K562 (cell line): ENCODE results near the gene GUK1. TPM values are rescaled to one million over a fixed set of nuclear protein-coding genes. Genes with fewer than 3 reads are reported as not detected.

Source experiments
- ARID4B ChIP-seq: sonication (generic); formaldehyde crosslinking; IDR thresholded peaks from 2 replicates; pipeline ENCODE4 v1.8.0; 2022; ENCODE audit warnings: mild to moderate bottlenecking, missing genetic modification reagents
- BCLAF1 ChIP-seq, 2 experiments: fragments of 450-650 bp in 1 of 2; IDR thresholded peaks; 2 replicates each; pipeline ENCODE4 v1.6.1; 2011 to 2017; ENCODE audit warnings: low read depth in 2 of 2, antibody characterized with exemption in 1 of 2, borderline replicate concordance in 1 of 2, low read length in 1 of 2, mild to moderate bottlenecking in 1 of 2, mixed read lengths in 1 of 2; ENCODE audit not compliant: control insufficient read depth in 1 of 2
- CREM ChIP-seq: IDR thresholded peaks from 2 replicates; pipeline ENCODE4 v1.6.1; 2014; ENCODE audit warnings: antibody characterized with exemption, low read depth
- RAD21 ChIP-seq, 2 experiments: fragments of 250-450 bp in 1 of 2; fragments of 450-650 bp in 1 of 2; sonication (Bioruptor Pico) in 1 of 2; formaldehyde crosslinking in 1 of 2; IDR thresholded peaks in 1 of 2; conservative IDR thresholded peaks in 1 of 2; 2 replicates each; pipeline versions ENCODE4 v1.4.0 to v1.8.0; 2020 to 2022; ENCODE audit warnings: mild to moderate bottlenecking in 2 of 2, moderate library complexity in 1 of 2
- ZFP91 ChIP-seq: sonication (generic); formaldehyde crosslinking; IDR thresholded peaks from 2 replicates; pipeline ENCODE4 v1.8.0; 2022; ENCODE audit warnings: mild to moderate bottlenecking, missing genetic modification reagents
- ZNF407 ChIP-seq: fragments of 450-650 bp; IDR thresholded peaks from 2 replicates; pipeline ENCODE4 v1.6.1; 2016; ENCODE audit warnings: low read depth
- ZZZ3 ChIP-seq: fragments of 450-650 bp; IDR thresholded peaks from 2 replicates; pipeline ENCODE4 v1.6.1; 2016; ENCODE audit warnings: antibody characterized with exemption, mild to moderate bottlenecking, moderate library complexity
- polyA plus RNA-seq, 8 experiments: library from polyadenylated mRNA; depleted of rRNA in 4 of 8; stranded (reverse) in 5 of 8; unstranded in 3 of 8; fragments of >200 nt; fragmentation: Nextera tagmentation in 2 of 8; fragmentation: Illumina TruSeq in 1 of 8; extraction: Ambion mirVana in 2 of 8; extraction: Trizol in 1 of 8; gene quantifications; 2 replicates each; pipeline versions ENCODE4 v1.2.1 to v1.2.3, GENCODE V29; 2011 to 2014; ENCODE audit warnings: inconsistent platforms in 1 of 8, missing spikeins in 1 of 8
- total RNA-seq, 7 experiments: library from RNA; depleted of rRNA in 6 of 7; stranded (reverse); fragments of >200 nt in 6 of 7; fragmentation: Illumina TruSeq in 2 of 7; extraction: Trizol in 2 of 7; gene quantifications; 2 replicates each; pipeline versions ENCODE4 v1.2.1 to v1.2.3, GENCODE V29; 2011 to 2021; ENCODE audit warnings: low replicate concordance in 1 of 7

Gene GUK1
- total and polyA plus RNA-seq, 9 of the 15 experiments (the other 6 are each of a cell fraction or from before 2014, with no cell fraction given) = 7.0 to 331 (median 132) TPM

GRCh38 chr1:228102791-228103620 is 37.1 kb upstream of the GUK1 start, which contains the start of gene C1orf35 (continued):
- peak; percentile 98 for TF ChIP-seq ARID4B (CRISPR knock-in tag)
- TF ChIP-seq CREM = peak; percentile 100
- no peak; a peak in 1 of 4 replicates for TF ChIP-seq RAD21 (CRISPR knock-in tag; conservative IDR thresholded peaks at IDR 0.05 in 1 of 2, IDR thresholded peaks at IDR 0.05 in 1 of 2)
- TF ChIP-seq ZZZ3 = no peak; the same call in 1 of the 2 replicates
- TF ChIP-seq ZNF407 = no peak
- no peak for TF ChIP-seq ZFP91 (CRISPR knock-in tag)
- TF ChIP-seq BCLAF1 (IDR thresholded peaks at IDR 0.05; ENCODE audit: borderline replicate concordance in 1 of 2, control insufficient read depth in 1 of 2, low read depth in 2 of 2, low read length in 1 of 2) = no peak
